Measurements from ENCODE around the gene ADIPOR1.
A peak's percentile ranks its signal among the peaks of the same experiment; 100 is the strongest.
"Not testable (repeated sequence)": the region's sequence is repeated elsewhere in the genome, so short reads cannot be mapped to it uniquely, and the experiment has no call there.

Gene ADIPOR1

DNA sequence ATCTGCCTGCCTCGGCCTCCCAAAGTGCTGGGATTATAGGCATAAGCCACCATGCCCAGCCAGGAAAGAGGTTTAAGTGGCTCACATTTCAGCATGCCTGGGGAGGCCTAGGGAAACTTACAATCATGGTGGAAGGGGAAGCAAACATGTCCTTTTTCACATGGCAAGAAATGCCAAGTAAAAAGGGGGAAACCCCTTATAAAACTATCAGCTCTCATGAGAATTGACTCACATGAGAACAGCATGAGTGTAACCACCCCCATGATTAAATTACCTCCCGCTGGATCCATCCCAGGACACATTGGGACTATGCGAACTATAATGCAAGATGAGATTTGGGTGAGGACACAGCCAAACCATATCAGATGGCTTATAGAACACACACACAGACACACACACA is 22.3 kb downstream of the ADIPOR1 start:
- no peak overlapping the region for H3K27ac ChIP-seq
- TF ChIP-seq ZFX (IDR thresholded peaks at IDR 0.05; ENCODE audit: borderline replicate concordance): no peak
- TF ChIP-seq, protein P1, sequence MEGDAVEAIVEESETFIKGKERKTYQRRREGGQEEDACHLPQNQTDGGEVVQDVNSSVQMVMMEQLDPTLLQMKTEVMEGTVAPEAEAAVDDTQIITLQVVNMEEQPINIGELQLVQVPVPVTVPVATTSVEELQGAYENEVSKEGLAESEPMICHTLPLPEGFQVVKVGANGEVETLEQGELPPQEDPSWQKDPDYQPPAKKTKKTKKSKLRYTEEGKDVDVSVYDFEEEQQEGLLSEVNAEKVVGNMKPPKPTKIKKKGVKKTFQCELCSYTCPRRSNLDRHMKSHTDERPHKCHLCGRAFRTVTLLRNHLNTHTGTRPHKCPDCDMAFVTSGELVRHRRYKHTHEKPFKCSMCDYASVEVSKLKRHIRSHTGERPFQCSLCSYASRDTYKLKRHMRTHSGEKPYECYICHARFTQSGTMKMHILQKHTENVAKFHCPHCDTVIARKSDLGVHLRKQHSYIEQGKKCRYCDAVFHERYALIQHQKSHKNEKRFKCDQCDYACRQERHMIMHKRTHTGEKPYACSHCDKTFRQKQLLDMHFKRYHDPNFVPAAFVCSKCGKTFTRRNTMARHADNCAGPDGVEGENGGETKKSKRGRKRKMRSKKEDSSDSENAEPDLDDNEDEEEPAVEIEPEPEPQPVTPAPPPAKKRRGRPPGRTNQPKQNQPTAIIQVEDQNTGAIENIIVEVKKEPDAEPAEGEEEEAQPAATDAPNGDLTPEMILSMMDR (IDR thresholded peaks at IDR 0.05): no peak

DNA sequence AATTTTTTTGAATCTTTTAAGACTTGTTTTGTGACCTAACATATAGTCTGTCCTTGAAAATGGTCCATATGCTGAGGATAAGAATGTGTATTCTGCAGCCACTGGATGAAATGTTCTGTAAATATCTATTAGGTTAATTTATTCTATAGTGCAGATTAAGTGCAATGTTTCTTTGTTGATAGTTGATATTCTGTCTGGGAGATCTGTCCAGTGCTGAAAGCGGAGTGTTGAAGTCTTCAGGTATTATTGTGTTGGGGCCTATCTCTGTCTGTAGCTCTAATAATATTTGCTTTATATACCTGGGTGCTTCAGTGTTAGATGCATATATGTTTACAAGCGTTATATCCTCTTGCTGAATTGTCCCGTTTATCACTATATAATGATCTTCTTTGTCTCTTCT is 23.4 kb downstream of the ADIPOR1 start:
- H3K27ac ChIP-seq: no peak overlapping the region
- TF ChIP-seq, protein P1 (IDR thresholded peaks at IDR 0.05): no peak
- no peak for TF ChIP-seq ZFX (IDR thresholded peaks at IDR 0.05; ENCODE audit: borderline replicate concordance)

GRCh38 chr1:202932476-202932875 is 25.6 kb downstream of the ADIPOR1 start:
- TF ChIP-seq ZFX (IDR thresholded peaks at IDR 0.05; ENCODE audit: borderline replicate concordance): no peak
- TF ChIP-seq, protein P1 (IDR thresholded peaks at IDR 0.05): no peak
- H3K27ac ChIP-seq: no peak overlapping the region

GRCh38 chr1:202926581-202927491 is 31.3 kb downstream of the ADIPOR1 start, which contains the start of gene KLHL12:
KLHL12 (minus strand) TSS chr1:202927234; CDS start chr1:202925162, 2,072 bp downstream.
- peak within 1 kb of the TSS; percentile 92 for H3K27ac ChIP-seq
- TF ChIP-seq ZFX (IDR thresholded peaks at IDR 0.05; ENCODE audit: borderline replicate concordance): no peak
- TF ChIP-seq, protein P1 (IDR thresholded peaks at IDR 0.05): peak; percentile 83

DNA sequence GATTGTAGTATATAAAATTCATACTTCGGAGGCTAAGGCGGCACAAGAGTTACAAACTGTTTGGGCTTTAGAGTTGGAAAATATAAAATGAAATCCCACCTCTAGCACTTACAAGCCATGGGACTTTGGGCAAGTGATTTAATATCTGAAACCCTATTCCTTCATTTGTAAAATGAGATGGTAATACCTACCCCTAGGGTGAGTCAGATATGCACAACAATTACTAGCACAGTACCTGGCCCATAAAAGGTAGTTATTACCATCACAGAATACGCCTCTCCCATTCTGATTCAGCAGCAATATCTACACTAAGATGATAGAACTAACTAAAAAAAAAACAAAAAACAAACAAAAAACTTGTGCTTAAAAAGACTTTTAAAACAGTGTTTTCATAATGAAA is 34.6 kb downstream of the ADIPOR1 start:
- no peak overlapping the region for H3K27ac ChIP-seq
- TF ChIP-seq, protein P1 (IDR thresholded peaks at IDR 0.05): no peak
- TF ChIP-seq ZFX (IDR thresholded peaks at IDR 0.05; ENCODE audit: borderline replicate concordance): no peak

DNA sequence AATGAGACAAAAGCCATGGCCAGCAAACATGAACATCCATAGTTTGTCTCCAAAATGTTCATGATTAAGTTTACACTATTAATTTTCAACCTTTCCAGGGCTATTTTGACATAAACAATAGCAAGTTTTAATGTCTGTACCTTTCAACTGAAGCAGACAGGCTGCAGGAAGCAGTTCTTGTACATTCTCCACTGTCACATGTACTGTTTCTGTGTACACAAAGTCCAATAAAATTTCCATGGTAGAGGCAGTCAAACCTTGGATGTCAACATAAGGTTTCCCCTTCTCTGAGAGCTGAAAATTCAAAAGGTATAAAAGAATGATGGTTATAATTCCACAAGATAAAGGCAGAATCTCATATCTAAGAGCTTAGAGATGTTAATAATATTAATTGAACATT is 38.5 kb downstream of the ADIPOR1 start:
- TF ChIP-seq ZFX (IDR thresholded peaks at IDR 0.05; ENCODE audit: borderline replicate concordance): no peak
- TF ChIP-seq, protein P1 (IDR thresholded peaks at IDR 0.05): no peak
- H3K27ac ChIP-seq: peak overlapping the region; percentile 22

GRCh38 chr1:202915146-202915545 is 43.0 kb downstream of the ADIPOR1 start:
- no peak for TF ChIP-seq ZFX (IDR thresholded peaks at IDR 0.05; ENCODE audit: borderline replicate concordance)
- TF ChIP-seq, protein P1 (IDR thresholded peaks at IDR 0.05): no peak
- H3K27ac ChIP-seq: no peak overlapping the region

GRCh38 chr1:202912476-202912875 is 45.6 kb downstream of the ADIPOR1 start:
- H3K27ac ChIP-seq: not testable (repeated sequence)
